ENCODE data around the gene GSTP1. TPM values are rescaled to one million over a fixed set of nuclear protein-coding genes. Genes with fewer than 3 reads are reported as not detected.

GSTP1 gene
- total RNA-seq, 2 donors from 2014 or later, result 543 to 842 TPM

DNA sequence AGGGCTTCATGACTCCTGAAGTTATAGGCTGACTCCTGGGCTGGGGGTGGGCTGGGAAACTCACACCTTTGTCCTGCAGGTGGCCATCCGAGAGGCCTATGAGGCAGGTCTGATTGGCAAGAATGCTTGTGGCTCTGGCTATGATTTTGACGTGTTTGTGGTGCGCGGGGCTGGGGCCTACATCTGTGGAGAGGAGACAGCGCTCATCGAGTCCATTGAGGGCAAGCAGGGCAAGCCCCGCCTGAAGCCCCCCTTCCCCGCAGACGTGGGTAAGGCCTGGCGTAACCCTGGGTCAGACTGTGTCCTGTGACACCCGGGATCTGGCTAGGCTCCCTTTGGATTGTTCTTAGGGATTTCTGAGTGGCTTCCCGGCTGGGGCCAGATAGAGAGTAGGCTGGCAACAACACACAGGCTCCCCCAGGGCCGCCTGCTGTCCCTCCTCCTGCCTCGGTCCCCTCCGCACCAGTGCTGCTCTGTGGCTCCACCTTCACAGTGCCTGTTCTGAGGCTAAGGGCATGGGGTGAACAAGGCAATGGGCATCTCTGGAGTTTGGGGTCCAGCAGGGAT lies 26.8 kb downstream of the GSTP1 start:
- Histone ChIP-seq H3K4me3 (no peak overlapping the region), H3K9ac (ENCODE audit: low read depth in 2 of 2, low read length in 2 of 2) (no peak overlapping the region), H3K27me3 (no peaks in the 10 kb centered on the region), H3K27ac (no peak overlapping the region), H3K4me1 (peaks cover 11% of the 10 kb centered on the region), H3K9me3 (no peaks in the 10 kb centered on the region), H3K36me3 (peaks cover 17% of the 10 kb centered on the region)
- TF ChIP-seq, protein P1, sequence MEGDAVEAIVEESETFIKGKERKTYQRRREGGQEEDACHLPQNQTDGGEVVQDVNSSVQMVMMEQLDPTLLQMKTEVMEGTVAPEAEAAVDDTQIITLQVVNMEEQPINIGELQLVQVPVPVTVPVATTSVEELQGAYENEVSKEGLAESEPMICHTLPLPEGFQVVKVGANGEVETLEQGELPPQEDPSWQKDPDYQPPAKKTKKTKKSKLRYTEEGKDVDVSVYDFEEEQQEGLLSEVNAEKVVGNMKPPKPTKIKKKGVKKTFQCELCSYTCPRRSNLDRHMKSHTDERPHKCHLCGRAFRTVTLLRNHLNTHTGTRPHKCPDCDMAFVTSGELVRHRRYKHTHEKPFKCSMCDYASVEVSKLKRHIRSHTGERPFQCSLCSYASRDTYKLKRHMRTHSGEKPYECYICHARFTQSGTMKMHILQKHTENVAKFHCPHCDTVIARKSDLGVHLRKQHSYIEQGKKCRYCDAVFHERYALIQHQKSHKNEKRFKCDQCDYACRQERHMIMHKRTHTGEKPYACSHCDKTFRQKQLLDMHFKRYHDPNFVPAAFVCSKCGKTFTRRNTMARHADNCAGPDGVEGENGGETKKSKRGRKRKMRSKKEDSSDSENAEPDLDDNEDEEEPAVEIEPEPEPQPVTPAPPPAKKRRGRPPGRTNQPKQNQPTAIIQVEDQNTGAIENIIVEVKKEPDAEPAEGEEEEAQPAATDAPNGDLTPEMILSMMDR (IDR thresholded peaks at IDR 0.05), result no peak
- DNase-seq, result no peak
- intact Hi-C loops (cut with DNase I), result no loop called here

DNA sequence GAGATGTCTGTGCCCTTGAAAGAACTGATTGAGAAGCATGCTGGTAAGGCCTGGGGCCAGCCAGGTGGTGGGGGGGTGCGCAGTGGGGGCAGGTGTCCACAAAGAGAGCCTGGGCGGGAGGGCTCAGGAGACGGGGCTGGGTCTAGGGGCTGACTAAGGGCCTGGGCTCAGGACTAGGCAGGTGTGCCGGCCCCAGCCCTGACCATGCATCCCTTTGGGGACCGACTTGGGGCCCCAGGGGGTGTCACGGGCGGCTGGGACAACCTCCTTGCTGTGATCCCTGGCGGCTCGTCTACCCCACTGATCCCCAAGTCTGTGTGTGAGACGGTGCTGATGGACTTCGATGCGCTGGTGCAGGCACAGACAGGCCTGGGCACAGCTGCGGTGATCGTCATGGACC lies 27.6 kb downstream of the GSTP1 start:
- H3K9me3 ChIP-seq, result no peaks in the 10 kb centered on the region
- H3K4me1 ChIP-seq, result peaks cover 10% of the 10 kb centered on the region
- no peak for DNase-seq

DNA sequence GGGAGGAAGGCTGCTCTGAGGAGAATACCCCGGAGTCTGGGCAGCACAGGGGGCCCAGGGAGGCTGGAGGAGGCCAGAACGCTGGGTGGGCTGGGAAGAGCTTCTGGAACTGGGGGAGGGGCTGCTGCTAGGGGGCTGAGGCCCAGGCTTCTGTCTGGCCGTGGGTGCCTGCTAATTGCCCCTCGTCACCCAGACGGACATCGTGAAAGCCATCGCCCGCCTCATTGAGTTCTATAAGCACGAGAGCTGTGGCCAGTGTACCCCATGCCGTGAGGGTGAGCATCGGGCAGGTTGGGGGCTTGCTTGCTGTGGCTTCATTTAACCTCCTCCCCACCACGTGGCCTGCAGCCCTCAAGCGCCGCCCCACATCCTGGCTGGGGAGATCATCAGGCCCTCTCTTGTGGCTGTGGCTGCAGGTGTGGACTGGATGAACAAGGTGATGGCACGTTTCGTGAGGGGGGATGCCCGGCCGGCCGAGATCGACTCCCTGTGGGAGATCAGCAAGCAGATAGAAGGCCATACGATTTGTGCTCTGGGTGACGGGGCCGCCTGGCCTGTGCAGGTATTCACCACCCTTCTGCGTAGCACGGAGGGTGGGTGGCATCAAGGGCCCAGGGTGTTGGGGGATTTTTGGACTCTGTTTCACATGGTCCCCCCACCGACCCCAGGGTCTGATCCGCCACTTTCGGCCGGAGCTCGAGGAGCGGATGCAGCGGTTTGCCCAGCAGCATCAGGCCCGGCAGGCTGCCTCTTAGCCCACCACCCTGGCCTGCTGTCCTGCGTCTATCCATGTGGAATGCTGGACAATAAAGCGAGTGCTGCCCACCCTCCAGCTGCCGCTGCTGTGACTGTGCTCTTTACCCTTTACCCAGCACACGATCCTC lies 28.3 kb downstream of the GSTP1 start:
- DNase-seq, result no peak
- Histone ChIP-seq H3K27ac (no peak overlapping the region), H3K9me3 (no peaks in the 10 kb centered on the region), H3K36me3 (peaks cover 17% of the 10 kb centered on the region), H3K27me3 (no peaks in the 10 kb centered on the region), H3K9ac (ENCODE audit: low read depth in 2 of 2, low read length in 2 of 2) (no peak overlapping the region), H3K4me3 (no peak overlapping the region), H3K4me1 (peaks cover 8% of the 10 kb centered on the region)
- TF ChIP-seq, protein P1 (IDR thresholded peaks at IDR 0.05), result no peak
- intact Hi-C loops (cut with DNase I), result no loop called here

More for the DNA sequence above, 27.6 kb downstream of the GSTP1 start:
- no peak overlapping the region for H3K4me3 ChIP-seq
- no peaks in the 10 kb centered on the region for H3K27me3 ChIP-seq
- no peak overlapping the region for H3K9ac ChIP-seq (ENCODE audit: low read depth in 2 of 2, low read length in 2 of 2)
- TF ChIP-seq, protein P1 (IDR thresholded peaks at IDR 0.05), result no peak
- no peak overlapping the region for H3K27ac ChIP-seq
- intact Hi-C loops (cut with DNase I), result no loop called here
- peaks cover 17% of the 10 kb centered on the region for H3K36me3 ChIP-seq

DNA sequence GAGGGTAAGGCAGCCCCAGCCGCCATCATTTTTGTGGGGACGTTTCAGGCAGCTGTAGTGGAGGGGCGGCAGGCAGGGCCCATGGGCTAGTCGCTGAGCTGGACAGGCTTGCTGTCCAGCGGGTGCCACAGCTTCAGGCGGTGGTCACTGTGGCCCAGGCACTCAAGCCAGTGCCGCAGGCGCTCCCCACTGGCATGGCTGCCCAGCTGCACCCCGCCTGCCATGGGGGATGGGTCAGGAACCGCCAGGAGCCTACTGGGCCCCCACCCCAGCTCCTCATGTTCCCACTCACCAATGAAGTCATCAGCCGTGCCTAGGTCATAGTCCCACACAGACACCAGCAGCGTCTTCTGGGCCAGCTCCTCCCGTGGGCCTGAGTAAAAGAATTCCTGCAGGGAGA lies 29.1 kb downstream of the GSTP1 start:
- no peak overlapping the region for H3K9ac ChIP-seq (ENCODE audit: low read depth in 2 of 2, low read length in 2 of 2)
- TF ChIP-seq, protein P1 (IDR thresholded peaks at IDR 0.05), result no peak
- H3K4me1 ChIP-seq, result peaks cover 2% of the 10 kb centered on the region
- H3K27me3 ChIP-seq, result no peaks in the 10 kb centered on the region
- H3K27ac ChIP-seq, result no peak overlapping the region
- H3K9me3 ChIP-seq, result no peaks in the 10 kb centered on the region
- DNase-seq, result no peak
- H3K4me3 ChIP-seq, result no peak overlapping the region
- H3K36me3 ChIP-seq, result peaks cover 17% of the 10 kb centered on the region
- intact Hi-C loops (cut with DNase I), result no loop called here

DNA sequence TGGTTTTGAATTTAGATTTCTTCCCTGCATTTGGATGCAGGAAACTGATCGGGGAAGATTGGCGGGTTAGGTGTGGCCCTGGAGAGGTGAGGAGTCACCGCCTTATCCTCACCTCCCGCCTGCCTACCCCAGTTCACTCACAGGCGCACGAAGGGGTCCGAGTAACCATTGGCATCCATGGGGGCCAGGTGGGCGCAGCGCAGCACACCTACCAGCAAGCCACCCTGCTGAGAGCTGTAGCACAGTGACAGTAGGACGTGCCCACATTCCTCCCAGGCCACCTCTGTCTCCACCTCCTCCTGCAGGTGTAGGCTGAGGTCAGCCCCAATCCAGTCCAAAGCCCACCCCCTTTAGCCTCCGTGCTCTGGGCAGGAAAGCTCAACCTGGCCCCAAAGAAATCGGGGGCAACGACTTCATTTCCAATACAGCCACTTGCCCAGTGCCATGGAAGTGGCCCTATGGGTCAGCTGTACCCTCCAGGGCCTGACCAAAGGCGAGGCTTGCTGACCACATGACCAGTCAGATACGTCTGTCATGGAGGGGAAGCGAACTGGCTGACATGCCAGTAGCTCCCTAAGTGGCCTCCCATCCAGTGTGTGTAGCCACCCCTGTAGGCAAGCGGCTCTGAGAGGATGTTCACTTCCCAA lies 29.8 kb downstream of the GSTP1 start:
- intact Hi-C loops (cut with DNase I), result no loop called here
- H3K4me3 ChIP-seq, result peak overlapping the region; percentile 31
- H3K9ac ChIP-seq (ENCODE audit: low read depth in 2 of 2, low read length in 2 of 2), result peak overlapping the region in 1 of 2 donors; percentile 78
- H3K4me1 ChIP-seq, result no peaks in the 10 kb centered on the region
- DNase-seq, result no peak
- H3K27ac ChIP-seq, result peak overlapping the region; percentile 65
- TF ChIP-seq, protein P1 (IDR thresholded peaks at IDR 0.05), result no peak
- no peaks in the 10 kb centered on the region for H3K9me3 ChIP-seq
- H3K36me3 ChIP-seq, result peaks cover 17% of the 10 kb centered on the region
- no peaks in the 10 kb centered on the region for H3K27me3 ChIP-seq

Measured in colonic mucosa (tissue), 4 donors.